ENCODE results near the gene ETF1.

DNA sequence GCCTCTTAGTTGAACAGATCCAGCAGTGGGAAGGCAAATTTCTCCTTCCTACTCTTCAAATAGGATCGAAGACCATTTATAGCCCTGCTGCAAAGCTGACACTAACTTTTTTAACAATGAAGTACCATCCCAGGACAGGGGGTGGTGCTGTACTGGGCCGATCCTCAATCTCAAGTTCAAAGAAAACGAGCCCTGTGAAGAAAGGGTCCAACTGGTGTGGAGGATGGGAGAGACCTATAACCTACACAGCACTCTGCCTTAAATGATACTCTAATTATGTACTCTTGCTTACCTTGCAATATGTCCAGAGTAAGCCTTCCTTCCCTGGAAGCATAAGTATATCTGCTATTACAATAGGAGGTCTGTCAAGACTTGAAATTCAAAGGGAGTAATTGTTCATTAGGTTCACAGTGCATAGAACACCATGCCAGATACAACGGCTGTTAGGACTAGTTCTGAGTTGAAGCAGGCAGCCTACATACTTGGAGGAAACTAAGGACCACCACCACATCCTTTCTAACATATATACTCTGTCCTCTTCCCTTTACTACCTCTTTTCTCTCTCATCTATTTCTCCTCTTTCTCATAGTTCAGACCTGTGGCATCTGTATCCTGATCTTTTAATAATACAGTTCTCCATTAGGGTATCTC, 6.2 kb downstream of the ETF1 start:
- TF ChIP-seq, protein P1, sequence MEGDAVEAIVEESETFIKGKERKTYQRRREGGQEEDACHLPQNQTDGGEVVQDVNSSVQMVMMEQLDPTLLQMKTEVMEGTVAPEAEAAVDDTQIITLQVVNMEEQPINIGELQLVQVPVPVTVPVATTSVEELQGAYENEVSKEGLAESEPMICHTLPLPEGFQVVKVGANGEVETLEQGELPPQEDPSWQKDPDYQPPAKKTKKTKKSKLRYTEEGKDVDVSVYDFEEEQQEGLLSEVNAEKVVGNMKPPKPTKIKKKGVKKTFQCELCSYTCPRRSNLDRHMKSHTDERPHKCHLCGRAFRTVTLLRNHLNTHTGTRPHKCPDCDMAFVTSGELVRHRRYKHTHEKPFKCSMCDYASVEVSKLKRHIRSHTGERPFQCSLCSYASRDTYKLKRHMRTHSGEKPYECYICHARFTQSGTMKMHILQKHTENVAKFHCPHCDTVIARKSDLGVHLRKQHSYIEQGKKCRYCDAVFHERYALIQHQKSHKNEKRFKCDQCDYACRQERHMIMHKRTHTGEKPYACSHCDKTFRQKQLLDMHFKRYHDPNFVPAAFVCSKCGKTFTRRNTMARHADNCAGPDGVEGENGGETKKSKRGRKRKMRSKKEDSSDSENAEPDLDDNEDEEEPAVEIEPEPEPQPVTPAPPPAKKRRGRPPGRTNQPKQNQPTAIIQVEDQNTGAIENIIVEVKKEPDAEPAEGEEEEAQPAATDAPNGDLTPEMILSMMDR (IDR thresholded peaks at IDR 0.05), result no peak
- no peak for TF ChIP-seq POLR2A (IDR thresholded peaks at IDR 0.05)

Data from vagina (tissue), 2 donors.